Suprapubic skin (tissue), 3 donors: Measurements from ENCODE around the gene TANGO2.

Source experiments
- CTCF ChIP-seq, 2 donors: fragments of 200-600 bp in 1 of 2; fragments of 450-650 bp in 1 of 2; sonication (generic) in 1 of 2; IDR thresholded peaks; one replicate each; pipeline ENCODE4 v1.5.1; 2016 to 2019; ENCODE audit warnings: antibody characterized with exemption in 2 of 2, mild to moderate bottlenecking in 1 of 2, moderate library complexity in 1 of 2
- EP300 ChIP-seq: sonication (generic); formaldehyde crosslinking; IDR thresholded peaks from one replicate; pipeline ENCODE4 v1.6.1; 2017; ENCODE audit warnings: antibody characterized with exemption
- POLR2A ChIP-seq, 2 donors: fragments of 450-650 bp; IDR thresholded peaks; one replicate each; pipeline ENCODE4 v1.6.1; 2017; ENCODE audit warnings: antibody characterized with exemption in 2 of 2, mild to moderate bottlenecking in 2 of 2, moderate library complexity in 2 of 2

- TF ChIP-seq EP300, result no peak
- TF ChIP-seq CTCF (IDR thresholded peaks at IDR 0.05), result no peak
- no peak for TF ChIP-seq POLR2A (IDR thresholded peaks at IDR 0.05)
Observed at GRCh38 chr22:20106205-20106848, 85.4 kb downstream of the TANGO2 start.
